Breast epithelium (tissue), 4 donors: ENCODE results near the gene GALK1. TPM values are rescaled to one million over a fixed set of nuclear protein-coding genes. Genes with fewer than 3 reads are reported as not detected.

Experiments
- DNase-seq, 2 donors: peaks; one replicate each; pipeline ENCODE4 v3.0.0-alpha.2; 2019; ENCODE audit warnings: low spot score in 2 of 2
- H3K27ac ChIP-seq, 2 donors: fragments of 200-600 bp; sonication (generic) in 1 of 2; one replicate each; pipeline ENCODE4 v1.5.1; 2016 to 2019; ENCODE audit warnings: mild to moderate bottlenecking in 1 of 2
- H3K27me3 ChIP-seq, 2 donors: fragments of 200-600 bp; sonication (generic) in 1 of 2; one replicate each; pipeline versions ENCODE4 v1.5.1 to v1.6.0; 2017 to 2019; ENCODE audit warnings: control low read depth in 1 of 2, mild to moderate bottlenecking in 1 of 2
- H3K36me3 ChIP-seq: fragments of 200-600 bp; one replicate; pipeline ENCODE4 v1.5.1; 2019
- H3K4me1 ChIP-seq, 2 donors: fragments of 200-600 bp; sonication (generic); one replicate each; pipeline ENCODE4 v1.5.1; 2016 to 2019; ENCODE audit warnings: control low read depth in 1 of 2
- H3K4me3 ChIP-seq, 3 donors: fragments of 200-600 bp; sonication (generic); 1 replicate in 2 of 3; 2 replicates in 1 of 3; pipeline ENCODE4 v1.5.1; 2016 to 2019; ENCODE audit warnings: mild to moderate bottlenecking in 3 of 3, moderate library complexity in 2 of 3
- H3K9me3 ChIP-seq, 2 donors: fragments of 200-600 bp; sonication (generic) in 1 of 2; one replicate each; pipeline ENCODE4 v1.5.1; 2016 to 2019; ENCODE audit warnings: control low read depth in 1 of 2
- POLR2A ChIP-seq: fragments of 450-650 bp; IDR thresholded peaks from one replicate; pipeline ENCODE4 v1.6.1; 2016; ENCODE audit warnings: antibody characterized with exemption, mild to moderate bottlenecking, moderate library complexity
- POLR2AphosphoS5 ChIP-seq, 3 donors: sonication (generic); formaldehyde crosslinking; IDR thresholded peaks; one replicate each; pipeline ENCODE4 v1.6.1; 2017; ENCODE audit warnings: antibody characterized with exemption in 3 of 3
- intact Hi-C: fragments of 100-400 bp; cut with DNase I; formaldehyde crosslinking; loops from one replicate; pipeline ENCODE4 v1.15.1; 2023; ENCODE audit warnings: low total_unique reads
- total RNA-seq, 3 donors: library from RNA; depleted of rRNA; stranded (reverse); fragments of >200 nt; gene quantifications; one replicate each; pipeline ENCODE4 v1.1.0, GENCODE V29; 2016
- TF ChIP-seq, protein P1 (sequence below), 3 donors: fragments of 450-650 bp; IDR thresholded peaks; one replicate each; pipeline ENCODE4 v1.5.1; 2016 to 2017; ENCODE audit warnings: antibody characterized with exemption in 3 of 3, mild to moderate bottlenecking in 3 of 3, moderate library complexity in 3 of 3

Gene GALK1
- total RNA-seq, 3 donors from 2014 or later: 21.9 to 32.1 (median 24.9) TPM

GRCh38 chr17:75769536-75769935 lies 4.5 kb upstream of the GALK1 start:
- Histone ChIP-seq H3K9me3 (no peaks in the 10 kb centered on the region), H3K36me3 (no peaks in the 10 kb centered on the region), H3K27me3 (no peaks in the 10 kb centered on the region), H3K27ac (no peak overlapping the region), H3K4me3 (no peak overlapping the region), H3K4me1 (no peaks in the 10 kb centered on the region)
- TF ChIP-seq POLR2AphosphoS5 (IDR thresholded peaks at IDR 0.05) (no peak), POLR2A (no peak)
- TF ChIP-seq, protein P1, sequence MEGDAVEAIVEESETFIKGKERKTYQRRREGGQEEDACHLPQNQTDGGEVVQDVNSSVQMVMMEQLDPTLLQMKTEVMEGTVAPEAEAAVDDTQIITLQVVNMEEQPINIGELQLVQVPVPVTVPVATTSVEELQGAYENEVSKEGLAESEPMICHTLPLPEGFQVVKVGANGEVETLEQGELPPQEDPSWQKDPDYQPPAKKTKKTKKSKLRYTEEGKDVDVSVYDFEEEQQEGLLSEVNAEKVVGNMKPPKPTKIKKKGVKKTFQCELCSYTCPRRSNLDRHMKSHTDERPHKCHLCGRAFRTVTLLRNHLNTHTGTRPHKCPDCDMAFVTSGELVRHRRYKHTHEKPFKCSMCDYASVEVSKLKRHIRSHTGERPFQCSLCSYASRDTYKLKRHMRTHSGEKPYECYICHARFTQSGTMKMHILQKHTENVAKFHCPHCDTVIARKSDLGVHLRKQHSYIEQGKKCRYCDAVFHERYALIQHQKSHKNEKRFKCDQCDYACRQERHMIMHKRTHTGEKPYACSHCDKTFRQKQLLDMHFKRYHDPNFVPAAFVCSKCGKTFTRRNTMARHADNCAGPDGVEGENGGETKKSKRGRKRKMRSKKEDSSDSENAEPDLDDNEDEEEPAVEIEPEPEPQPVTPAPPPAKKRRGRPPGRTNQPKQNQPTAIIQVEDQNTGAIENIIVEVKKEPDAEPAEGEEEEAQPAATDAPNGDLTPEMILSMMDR (IDR thresholded peaks at IDR 0.05): no peak
- DNase-seq: peak in 1 of 2 donors; percentile 9
- intact Hi-C loops: no loop called here

- Histone ChIP-seq H3K4me3 (no peak overlapping the region), H3K4me1 (peaks cover 7 to 10% of the 10 kb centered on the region in 2 donors), H3K27me3 (no peaks in the 10 kb centered on the region), H3K36me3 (no peaks in the 10 kb centered on the region), H3K9me3 (no peaks in the 10 kb centered on the region), H3K27ac (no peak overlapping the region)
- no peak for DNase-seq
- intact Hi-C loops: no loop called here
- TF ChIP-seq POLR2AphosphoS5 (IDR thresholded peaks at IDR 0.05): no peak
- TF ChIP-seq, protein P1 (IDR thresholded peaks at IDR 0.05): no peak
- TF ChIP-seq POLR2A: no peak
Measured at GRCh38 chr17:75767881-75768280, 2.9 kb upstream of the GALK1 start.

GRCh38 chr17:75765981-75766380 lies 989 bp upstream of the GALK1 start:
- TF ChIP-seq POLR2A (no peak), POLR2AphosphoS5 (IDR thresholded peaks at IDR 0.05) (no peak)
- TF ChIP-seq, protein P1 (IDR thresholded peaks at IDR 0.05): no peak
- DNase-seq: no peak
- Histone ChIP-seq H3K27me3 (no peaks in the 10 kb centered on the region), H3K4me3 (no peak overlapping the region), H3K36me3 (no peaks in the 10 kb centered on the region), H3K9me3 (no peaks in the 10 kb centered on the region), H3K27ac (peak overlapping the region; percentile 72 to 92), H3K4me1 (peaks cover 7 to 10% of the 10 kb centered on the region in 2 donors)
- intact Hi-C loops: no loop called here

- intact Hi-C loops: no loop called here
- Histone ChIP-seq H3K27me3 (no peaks in the 10 kb centered on the region), H3K4me1 (peaks cover 7 to 10% of the 10 kb centered on the region in 2 donors), H3K9me3 (no peaks in the 10 kb centered on the region), H3K36me3 (no peaks in the 10 kb centered on the region), H3K27ac (peak overlapping the region; percentile 72 to 92), H3K4me3 (peak overlapping the region; percentile 69 to 86 (median 75))
- TF ChIP-seq POLR2AphosphoS5 (IDR thresholded peaks at IDR 0.05): no peak
- TF ChIP-seq, protein P1 (IDR thresholded peaks at IDR 0.05): no peak
- TF ChIP-seq POLR2A: no peak
- no peak for DNase-seq
Measured at GRCh38 chr17:75764417-75764710, 628 bp downstream of the GALK1 start.

DNA sequence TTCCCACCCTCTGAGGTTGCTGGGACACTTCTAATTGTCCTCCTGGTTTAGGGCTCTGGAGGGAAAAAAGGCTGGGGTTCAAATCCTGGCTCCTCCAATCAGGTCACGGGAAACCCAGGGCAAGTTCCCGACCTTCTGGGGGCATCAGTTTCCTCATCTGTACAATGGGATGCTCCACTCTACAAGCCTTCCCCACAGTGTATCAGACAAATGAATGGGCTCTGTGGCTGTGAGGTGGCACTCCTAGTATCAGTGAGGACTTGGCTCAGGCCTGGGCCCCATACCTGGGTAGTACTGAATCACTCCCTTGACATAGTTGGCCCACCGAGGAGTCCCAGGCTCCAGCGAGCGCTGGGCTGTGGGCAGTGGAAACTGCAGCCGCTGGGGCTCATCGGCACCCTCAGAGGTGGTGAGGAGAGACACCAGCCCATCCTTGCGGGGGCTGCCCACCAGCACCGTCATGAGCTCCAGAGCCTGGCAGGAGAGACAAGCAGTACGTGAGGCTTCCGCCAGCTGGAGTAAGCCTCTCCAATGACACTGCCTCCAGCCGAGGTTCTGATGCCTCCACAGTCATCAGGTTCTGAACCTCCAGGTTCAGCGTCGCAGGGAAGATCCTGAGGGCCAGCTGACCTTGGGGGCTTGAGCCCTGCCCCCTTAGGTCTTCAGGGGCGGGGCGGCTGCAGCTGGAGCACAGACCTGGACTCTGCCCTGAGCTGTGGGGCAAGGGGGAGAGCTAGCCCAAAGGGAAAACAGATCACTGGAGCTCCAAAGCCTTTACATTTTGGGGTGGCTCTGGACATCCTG lies 1.2 kb downstream of the GALK1 start:
- H3K4me1 ChIP-seq: peaks cover 7 to 10% of the 10 kb centered on the region in 2 donors
- H3K27ac ChIP-seq: peak overlapping the region; percentile 72 to 92
- H3K4me3 ChIP-seq: peak overlapping the region; percentile 69 to 86 (median 75)
- H3K9me3 ChIP-seq: no peaks in the 10 kb centered on the region
- no peaks in the 10 kb centered on the region for H3K36me3 ChIP-seq
- no peak for TF ChIP-seq POLR2AphosphoS5 (IDR thresholded peaks at IDR 0.05)
- intact Hi-C loops: no loop called here
- no peaks in the 10 kb centered on the region for H3K27me3 ChIP-seq
- no peak for DNase-seq
